Kidney (tissue), 14 donors: ENCODE results near the gene DCX. TPM values are rescaled to one million over a fixed set of nuclear protein-coding genes. Genes with fewer than 3 reads are reported as not detected.

Experiments
- DNase-seq, 5 donors: peaks; one replicate each; pipeline ENCODE4 v3.0.0-alpha.2; 2013 to 2020
- FAIRE-seq: peaks from 2 replicates; lab custom pipeline; 2012; peaks lifted over from hg19 to GRCh38; lab: Jason Lieb, UNC
- H3K27ac ChIP-seq, 2 donors: one replicate each; pipeline ENCODE4 v1.7.0; 2013; ENCODE audit warnings: low read depth in 2 of 2, low read length in 2 of 2, inconsistent platforms in 1 of 2
- H3K27me3 ChIP-seq: one replicate; pipeline ENCODE4 v1.7.1; 2013; ENCODE audit warnings: low read length, inconsistent platforms; ENCODE audit not compliant: control insufficient read depth, insufficient read depth
- H3K36me3 ChIP-seq, 3 donors: one replicate each; pipeline versions ENCODE4 v1.7.0 to v1.7.1; 2013; ENCODE audit warnings: low read length in 3 of 3, control low read depth in 1 of 3, inconsistent platforms in 1 of 3; ENCODE audit not compliant: insufficient read depth in 3 of 3, control insufficient read depth in 2 of 3
- H3K4me1 ChIP-seq, 3 donors: one replicate each; pipeline versions ENCODE4 v1.7.0 to v1.7.1; 2013; ENCODE audit warnings: low read length in 3 of 3, inconsistent platforms in 1 of 3, low read depth in 1 of 3; ENCODE audit not compliant: control insufficient read depth in 2 of 3, insufficient read depth in 2 of 3
- H3K4me3 ChIP-seq, 3 donors: one replicate each; pipeline versions ENCODE4 v1.7.0 to v1.8.1; 2013; ENCODE audit warnings: low read length in 3 of 3, control low read depth in 1 of 3, inconsistent platforms in 1 of 3
- H3K9ac ChIP-seq, 3 donors: one replicate each; pipeline versions ENCODE4 v1.7.0 to v1.7.1; 2013; ENCODE audit warnings: low read length in 3 of 3, control low read depth in 1 of 3, inconsistent platforms in 1 of 3
- H3K9me3 ChIP-seq, 3 donors: one replicate each; pipeline versions ENCODE4 v1.7.0 to v1.7.1; 2013; ENCODE audit warnings: low read length in 3 of 3, control low read depth in 1 of 3, inconsistent platforms in 1 of 3; ENCODE audit not compliant: control insufficient read depth in 2 of 3, insufficient read depth in 1 of 3
- intact Hi-C: fragments of 100-400 bp; cut with DNase I; formaldehyde crosslinking; loops from one replicate; pipeline ENCODE4 v1.11.1; 2022
- polyA plus RNA-seq: library from polyadenylated mRNA; stranded (reverse); fragments of 350-450 nt; fragmentation: Illumina TruSeq; extraction: RNeasy Lipid Tissue Mini Kit (QIAGEN cat#74804); gene quantifications from one replicate; pipeline ENCODE4 v1.2.3, GENCODE V29; 2014; ENCODE audit warnings: low read depth, low replicate concordance; ENCODE audit not compliant: insufficient read depth
- total RNA-seq: library from RNA; stranded (reverse); fragmentation: NEBNext Ultra II Directional; extraction: Animal tissue kit (Norgen Biotek cat#: 25700); gene quantifications from one replicate; pipeline ENCODE4 v1.2.1, GENCODE V29; 2021
- TF ChIP-seq, protein P1 (sequence below): IDR thresholded peaks from 3 replicates; pipeline ENCODE4 v1.5.1; 2012; ENCODE audit warnings: mild to moderate bottlenecking, moderate library complexity, borderline replicate concordance; ENCODE audit not compliant: insufficient read depth; ENCODE audit errors: extremely low read depth
- donor health status: control.
- donor health status: control.
- donor health status: control.
- donor health status: control.
- donor health status: control.
- donor health status: DM: yes; HTN: yes; CAD: no.
- donor health status: Normal renal cell carcinoma (clear cell type).

Gene DCX
- total and polyA plus RNA-seq, 2 donors from 2014 or later, result 0.09 TPM; not detected in 1

DNA sequence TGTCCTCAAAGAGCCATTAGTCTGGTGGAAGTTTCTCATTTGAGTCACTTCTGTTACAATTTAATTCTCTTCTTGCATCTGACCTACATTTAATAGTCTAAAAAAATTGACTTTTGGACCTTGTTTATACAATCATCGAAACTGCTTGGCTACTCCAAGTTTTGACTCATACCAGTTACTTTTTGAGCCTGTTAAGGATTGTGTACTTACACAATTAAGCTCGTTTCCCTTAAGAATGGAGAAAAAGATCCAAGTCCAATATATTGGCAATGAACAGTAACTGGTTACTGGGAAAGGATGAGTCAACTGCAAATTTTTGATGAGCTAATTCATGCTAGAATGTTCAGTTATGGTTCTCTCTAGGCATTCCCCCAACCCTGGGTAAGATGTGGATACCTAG, 58.2 kb downstream of the DCX start:
- no peak overlapping the region for H3K27ac ChIP-seq
- intact Hi-C loops, result no loop called here
- H3K27me3 ChIP-seq, result no peaks in the 10 kb centered on the region
- H3K4me3 ChIP-seq, result no peak overlapping the region
- peaks cover 0 to 5% (median 0%) of the 10 kb centered on the region in 3 donors for H3K4me1 ChIP-seq
- DNase-seq (no peak), FAIRE-seq (peak; percentile 74)
- H3K9me3 ChIP-seq, result no peaks in the 10 kb centered on the region
- TF ChIP-seq, protein P1, sequence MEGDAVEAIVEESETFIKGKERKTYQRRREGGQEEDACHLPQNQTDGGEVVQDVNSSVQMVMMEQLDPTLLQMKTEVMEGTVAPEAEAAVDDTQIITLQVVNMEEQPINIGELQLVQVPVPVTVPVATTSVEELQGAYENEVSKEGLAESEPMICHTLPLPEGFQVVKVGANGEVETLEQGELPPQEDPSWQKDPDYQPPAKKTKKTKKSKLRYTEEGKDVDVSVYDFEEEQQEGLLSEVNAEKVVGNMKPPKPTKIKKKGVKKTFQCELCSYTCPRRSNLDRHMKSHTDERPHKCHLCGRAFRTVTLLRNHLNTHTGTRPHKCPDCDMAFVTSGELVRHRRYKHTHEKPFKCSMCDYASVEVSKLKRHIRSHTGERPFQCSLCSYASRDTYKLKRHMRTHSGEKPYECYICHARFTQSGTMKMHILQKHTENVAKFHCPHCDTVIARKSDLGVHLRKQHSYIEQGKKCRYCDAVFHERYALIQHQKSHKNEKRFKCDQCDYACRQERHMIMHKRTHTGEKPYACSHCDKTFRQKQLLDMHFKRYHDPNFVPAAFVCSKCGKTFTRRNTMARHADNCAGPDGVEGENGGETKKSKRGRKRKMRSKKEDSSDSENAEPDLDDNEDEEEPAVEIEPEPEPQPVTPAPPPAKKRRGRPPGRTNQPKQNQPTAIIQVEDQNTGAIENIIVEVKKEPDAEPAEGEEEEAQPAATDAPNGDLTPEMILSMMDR, result no peak
- H3K9ac ChIP-seq, result no peak overlapping the region
- H3K36me3 ChIP-seq, result no peaks in the 10 kb centered on the region

DNA sequence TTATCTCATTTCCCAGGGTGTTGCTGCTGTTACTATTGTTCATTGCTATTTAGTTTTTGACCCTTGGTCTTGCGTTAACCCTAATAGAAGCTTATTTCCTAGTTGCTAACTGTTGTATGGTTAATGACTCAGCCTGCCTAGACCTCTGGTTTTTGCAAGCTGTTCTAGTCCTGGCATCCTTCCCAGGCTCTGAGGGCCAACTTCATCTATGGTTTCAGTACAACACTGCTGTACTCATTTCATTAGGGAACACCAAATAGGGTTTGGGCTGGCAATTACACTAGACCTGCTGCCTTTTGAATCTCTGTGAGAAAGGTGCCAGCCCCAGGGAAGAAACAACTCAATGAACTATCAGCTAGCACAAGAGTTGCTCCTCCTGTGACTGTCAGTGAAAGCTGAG, 59.6 kb downstream of the DCX start:
- Histone ChIP-seq H3K9me3 (no peaks in the 10 kb centered on the region), H3K4me1 (peaks cover 0 to 5% (median 0%) of the 10 kb centered on the region in 3 donors), H3K27me3 (no peaks in the 10 kb centered on the region), H3K36me3 (no peaks in the 10 kb centered on the region), H3K4me3 (no peak overlapping the region), H3K9ac (no peak overlapping the region), H3K27ac (no peak overlapping the region)
- intact Hi-C loops, result no loop called here
- DNase-seq (peak in 1 of 5 donors; percentile 0), FAIRE-seq (peak; percentile 19)
- TF ChIP-seq, protein P1, result no peak

DNA sequence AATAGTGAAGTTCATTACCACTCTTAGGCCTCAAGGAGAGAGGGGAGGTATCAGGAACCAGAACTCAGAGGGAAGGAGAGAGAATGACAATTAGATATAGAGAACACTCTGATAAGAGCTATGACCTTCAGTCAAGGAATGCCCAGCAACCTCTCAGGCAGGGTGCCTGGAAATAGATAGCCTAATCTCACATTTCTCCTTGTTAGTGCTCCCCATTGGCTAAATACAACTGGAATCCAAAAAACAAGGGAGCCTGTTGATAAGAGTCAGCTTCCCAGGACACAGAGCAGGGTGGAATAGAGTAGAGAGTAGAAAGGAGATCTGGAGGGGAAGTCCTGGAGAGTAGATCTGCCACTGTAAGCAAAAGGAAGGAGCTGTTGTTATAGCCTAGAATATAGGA, 62.1 kb downstream of the DCX start:
- no peak for FAIRE-seq
- no peak for DNase-seq
- Histone ChIP-seq H3K4me1 (peaks cover 0 to 5% (median 0%) of the 10 kb centered on the region in 3 donors), H3K4me3 (no peak overlapping the region), H3K36me3 (no peaks in the 10 kb centered on the region), H3K9me3 (no peaks in the 10 kb centered on the region), H3K27me3 (no peaks in the 10 kb centered on the region), H3K9ac (no peak overlapping the region), H3K27ac (no peak overlapping the region)
- intact Hi-C loops, result no loop called here
- TF ChIP-seq, protein P1, result no peak

DNA sequence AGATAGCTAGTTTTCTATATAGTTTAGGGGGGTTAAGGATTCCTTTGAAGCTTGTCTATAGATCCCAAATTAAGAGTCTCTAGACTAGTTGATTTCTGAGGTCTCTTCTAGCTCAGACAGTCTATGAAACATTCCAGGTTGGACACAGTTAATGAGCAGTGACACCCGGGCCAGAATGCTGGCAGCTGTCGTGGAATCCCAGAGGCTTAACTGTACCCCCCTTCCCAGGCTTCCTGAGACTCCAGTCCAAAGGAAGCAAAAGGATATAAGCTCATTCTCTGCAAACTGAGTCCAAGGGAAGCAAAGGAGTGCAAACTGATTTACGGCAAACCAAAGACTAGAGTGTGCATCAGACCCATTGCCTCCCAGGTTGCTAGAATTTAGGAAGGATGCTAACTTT, 62.9 kb downstream of the DCX start:
- H3K27ac ChIP-seq, result no peak overlapping the region
- intact Hi-C loops, result no loop called here
- FAIRE-seq, result no peak
- no peak for DNase-seq
- H3K9ac ChIP-seq, result no peak overlapping the region
- H3K9me3 ChIP-seq, result no peaks in the 10 kb centered on the region
- no peak overlapping the region for H3K4me3 ChIP-seq
- no peaks in the 10 kb centered on the region for H3K36me3 ChIP-seq
- peaks cover 0 to 5% (median 0%) of the 10 kb centered on the region in 3 donors for H3K4me1 ChIP-seq
- H3K27me3 ChIP-seq, result no peaks in the 10 kb centered on the region
- TF ChIP-seq, protein P1, result no peak
